GM18508 (cell line): ENCODE data around the gene TK2.
"Not testable (repeated sequence)": the region's sequence is repeated elsewhere in the genome, so short reads cannot be mapped to it uniquely, and the experiment has no call there.

Experiments used
- ATAC-seq: cut with Tn5 transposase; IDR thresholded peaks from one replicate; pipeline ENCODE4 v1.9.1; 2021; ENCODE audit warnings: moderate number of reproducible peaks; ENCODE audit not compliant: insufficient read depth, unreplicated experiment

Gene TK2

DNA sequence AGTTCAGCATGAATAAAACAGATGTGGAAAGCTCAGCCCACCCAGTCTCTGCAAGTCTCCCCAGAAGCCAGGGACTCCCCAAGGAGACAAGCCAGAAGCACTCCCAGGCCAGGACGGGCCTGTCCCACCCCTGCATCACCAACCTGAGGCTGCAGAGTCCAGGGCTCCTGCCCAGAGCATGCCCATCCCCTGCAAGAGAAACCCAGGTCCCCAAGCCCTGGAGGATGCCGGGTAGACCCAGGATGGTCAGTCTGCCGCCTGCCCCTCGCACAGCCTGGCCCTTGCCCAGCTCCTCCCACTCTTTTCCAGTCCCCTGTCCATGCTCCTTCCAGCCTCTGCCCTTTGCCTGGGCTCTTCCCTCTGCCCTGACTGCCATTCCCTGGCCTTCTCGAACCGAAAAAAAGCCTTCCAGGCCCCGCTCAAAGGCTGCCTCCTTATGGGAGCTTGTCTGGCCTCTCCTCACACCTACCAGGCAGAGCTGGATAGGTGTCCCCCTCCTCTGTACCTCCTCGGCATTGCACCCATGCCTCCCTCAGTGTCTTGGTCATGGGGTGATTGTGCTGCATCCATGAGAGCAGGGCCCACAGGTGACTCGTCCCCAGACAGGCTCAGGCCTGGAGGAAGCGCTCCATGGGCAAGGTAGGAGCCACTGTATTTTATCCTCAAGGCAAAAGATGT, 78.1 kb downstream of the TK2 start:
- no peak for ATAC-seq

DNA sequence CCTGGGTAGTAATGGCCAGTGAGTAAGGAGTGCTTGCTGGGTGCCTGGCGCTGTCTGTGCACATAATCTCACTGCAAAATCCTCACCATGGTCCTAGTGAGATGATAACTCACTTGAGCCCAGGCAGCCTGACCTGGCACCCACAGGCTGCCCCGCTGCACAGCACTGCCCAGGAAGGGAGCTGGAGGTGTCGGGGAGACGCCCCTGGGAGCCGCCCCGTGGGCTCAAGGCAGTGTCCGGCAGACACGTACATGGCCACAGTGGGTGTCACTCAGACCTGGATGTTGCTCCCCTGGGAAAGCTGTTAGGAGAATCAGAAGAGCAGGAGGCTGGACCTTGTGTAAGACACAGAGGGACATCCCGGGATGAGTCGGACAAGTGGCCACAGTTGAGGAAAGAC, 78.7 kb downstream of the TK2 start:
- ATAC-seq: no peak

DNA sequence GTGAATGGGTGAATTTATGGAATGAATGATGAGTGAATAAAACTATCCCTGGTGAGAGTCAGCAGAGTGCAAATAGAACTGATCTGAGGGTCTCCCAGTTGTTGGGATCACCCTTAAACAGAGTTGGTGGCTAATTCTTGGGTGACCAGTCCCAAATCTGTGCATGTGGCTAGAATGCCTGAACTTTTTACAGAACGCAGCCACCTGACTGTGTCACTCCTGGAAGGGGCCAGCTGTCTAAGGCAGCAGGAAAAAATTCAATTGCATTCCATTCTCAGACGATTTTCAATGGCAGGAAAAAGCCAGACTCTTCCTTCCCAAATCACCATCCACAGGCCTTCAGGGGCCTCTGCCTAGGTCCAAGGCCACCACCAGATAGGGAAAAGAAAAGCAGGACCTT, 79.4 kb downstream of the TK2 start:
- ATAC-seq: no peak

DNA sequence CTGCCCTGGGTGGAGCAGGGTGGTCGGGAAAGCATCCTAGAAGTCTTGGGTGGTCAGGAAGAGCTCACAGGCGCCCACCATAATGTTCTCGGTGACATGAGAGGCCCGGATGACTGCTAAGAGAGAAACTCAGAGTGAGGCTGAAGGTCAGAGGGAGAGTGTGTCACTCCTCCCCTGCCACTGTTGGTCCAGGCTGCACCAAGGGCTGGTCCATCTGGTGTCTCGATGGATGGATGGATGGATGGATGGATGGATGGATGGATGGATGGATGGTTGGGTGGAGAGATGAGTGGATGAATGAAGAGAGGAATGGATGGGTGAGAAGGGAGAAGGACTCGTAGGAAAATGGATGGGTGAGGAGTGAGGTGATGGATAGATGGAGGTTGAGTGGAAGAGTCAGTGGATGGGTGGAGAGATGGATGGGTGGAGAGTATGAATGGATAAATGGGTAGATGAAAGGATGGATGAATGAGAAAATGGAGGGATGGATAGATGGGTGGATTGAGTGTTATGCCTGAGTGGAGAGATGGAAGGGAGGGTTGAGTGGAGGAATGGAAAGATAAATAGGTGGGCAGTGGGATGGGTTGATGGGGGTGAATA, 79.9 kb downstream of the TK2 start:
- ATAC-seq: no peak

DNA sequence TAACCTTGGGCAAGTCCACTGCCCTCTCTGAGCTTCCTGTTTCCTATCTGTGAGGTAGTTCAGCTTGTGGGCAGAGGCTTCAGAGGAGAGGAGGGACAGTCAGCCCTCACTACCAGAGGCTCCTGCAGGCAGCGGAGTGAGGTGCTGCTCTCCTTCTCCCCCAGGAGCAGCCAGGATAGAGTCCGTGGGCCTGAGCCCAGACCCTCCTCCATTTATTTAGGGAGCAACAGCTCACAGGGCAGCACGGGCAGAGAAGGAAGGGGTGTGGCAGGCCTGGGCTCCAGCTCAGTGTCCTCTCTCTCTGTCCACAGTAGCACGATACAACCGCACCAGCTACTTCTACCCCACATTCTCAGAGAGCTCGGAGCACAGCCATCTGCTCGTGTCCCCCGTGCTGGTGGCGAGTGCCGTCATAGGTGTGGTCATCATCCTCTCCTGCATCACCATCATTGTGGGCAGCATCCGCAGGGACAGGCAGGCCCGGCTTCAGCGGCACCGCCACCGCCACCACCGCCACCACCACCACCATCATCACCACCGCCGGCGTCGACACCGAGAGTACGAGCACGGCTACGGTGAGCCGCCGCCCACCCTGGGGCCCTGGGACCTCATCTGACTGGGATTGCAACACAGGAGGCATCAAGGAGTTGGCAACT, 80.5 kb downstream of the TK2 start:
- ATAC-seq: no peak

DNA sequence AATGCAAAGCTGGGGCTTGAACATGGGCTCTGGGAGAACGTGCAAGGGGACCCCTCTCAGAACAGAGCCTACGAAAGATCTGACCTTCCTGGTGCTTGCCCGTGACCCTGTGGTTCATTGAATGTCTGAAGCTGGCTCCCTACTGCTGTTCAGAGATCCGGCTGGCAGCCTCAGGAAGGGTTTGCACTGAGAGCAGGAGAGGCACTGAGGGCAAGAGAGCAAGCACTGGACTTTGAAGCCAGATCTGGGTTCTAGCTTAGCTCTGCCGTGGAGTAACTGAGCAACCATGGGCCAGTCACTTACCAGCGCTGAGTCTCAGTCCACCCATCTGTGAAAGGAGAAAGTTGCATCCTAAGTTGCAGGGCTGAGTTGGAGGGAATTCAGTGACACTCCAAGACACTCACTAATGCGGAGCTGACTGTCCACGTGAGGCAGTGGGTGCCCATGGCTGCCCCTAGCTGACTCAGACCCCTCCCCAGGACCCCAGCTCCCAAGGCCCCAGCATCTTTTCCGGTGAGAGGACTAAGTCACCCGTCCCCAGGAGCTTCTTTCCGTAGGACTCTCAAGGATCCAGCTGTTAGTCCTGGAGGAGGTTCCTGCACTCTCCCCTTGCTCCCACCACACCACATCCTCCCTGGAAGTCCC, 81.5 kb downstream of the TK2 start:
- no peak for ATAC-seq

DNA sequence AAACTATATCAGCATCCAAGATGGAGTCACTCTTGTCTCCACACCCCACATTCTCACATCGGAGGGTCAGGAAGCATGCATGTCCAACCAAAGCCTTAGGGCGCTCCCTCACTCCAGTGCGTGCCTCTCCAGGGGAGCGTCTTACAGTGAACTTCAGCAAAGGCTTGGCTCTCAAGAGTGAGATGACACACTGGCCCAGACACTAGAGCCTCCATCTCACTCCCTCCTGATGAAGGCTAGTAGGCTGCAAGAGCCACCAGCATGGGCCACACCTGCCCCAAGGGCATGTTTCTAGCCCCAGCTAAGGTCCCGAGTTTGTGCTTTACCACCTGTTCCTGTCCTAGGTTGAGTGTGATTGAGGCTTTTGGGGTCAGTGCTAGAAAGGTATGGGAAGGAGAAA, 82.3 kb downstream of the TK2 start:
- ATAC-seq: no peak

DNA sequence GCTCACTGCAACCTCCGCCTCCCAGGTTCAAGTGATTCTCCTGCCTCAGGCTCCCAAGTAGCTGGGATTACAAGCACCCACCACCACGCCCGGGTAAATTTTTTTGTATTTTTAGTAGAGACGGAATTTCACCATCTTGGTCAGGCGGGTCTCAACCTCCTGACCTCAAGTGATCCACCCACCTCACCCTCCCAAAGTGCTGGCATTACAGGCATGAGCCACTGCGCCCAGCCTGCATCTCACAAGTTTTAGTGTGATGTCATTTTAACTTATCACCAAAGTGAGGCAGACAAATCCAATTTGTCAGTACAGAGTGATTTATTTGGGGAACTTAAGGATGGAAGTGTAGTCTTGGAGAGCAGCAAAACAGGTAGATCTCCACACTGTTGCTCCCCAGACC, 83.3 kb downstream of the TK2 start:
- not testable (repeated sequence) for ATAC-seq

DNA sequence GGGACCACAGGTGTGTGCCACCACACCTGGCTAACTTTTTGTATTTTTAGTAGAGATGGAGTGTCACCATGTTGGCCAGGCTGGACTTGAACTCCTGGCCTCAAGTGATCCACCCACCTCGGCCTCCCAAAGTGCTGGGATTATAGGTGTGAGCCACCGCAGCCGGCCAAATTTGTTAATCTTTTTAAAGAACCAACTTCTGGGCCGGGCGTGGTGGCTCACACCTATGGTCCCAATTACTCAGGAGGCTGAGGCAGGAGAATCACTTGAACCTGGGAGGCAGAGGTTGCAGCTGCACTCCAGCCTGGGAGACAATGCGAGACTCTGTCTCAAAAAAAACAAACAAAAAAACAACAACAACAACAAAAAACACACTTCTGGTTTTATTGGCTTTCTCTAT, 84.0 kb downstream of the TK2 start:
- not testable (repeated sequence) for ATAC-seq

DNA sequence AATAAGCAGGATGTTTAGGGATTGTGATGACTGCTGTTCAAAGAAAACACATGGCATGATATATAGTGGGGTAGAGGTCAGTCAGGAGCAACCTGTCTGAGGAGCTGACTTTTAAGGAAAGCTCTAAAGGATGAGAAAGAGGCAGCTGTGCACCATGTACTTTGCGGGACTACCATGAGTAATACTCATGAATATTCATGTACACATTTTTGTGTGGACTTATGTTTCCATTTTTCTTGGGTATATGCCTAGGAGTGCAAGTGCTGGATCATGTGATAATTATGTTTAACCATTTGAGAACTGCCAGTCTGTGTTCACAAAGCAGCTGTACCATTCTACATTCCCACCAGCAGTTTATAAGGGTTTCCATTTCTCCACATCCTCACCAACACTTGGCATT, 87.0 kb downstream of the TK2 start:
- no peak for ATAC-seq

DNA sequence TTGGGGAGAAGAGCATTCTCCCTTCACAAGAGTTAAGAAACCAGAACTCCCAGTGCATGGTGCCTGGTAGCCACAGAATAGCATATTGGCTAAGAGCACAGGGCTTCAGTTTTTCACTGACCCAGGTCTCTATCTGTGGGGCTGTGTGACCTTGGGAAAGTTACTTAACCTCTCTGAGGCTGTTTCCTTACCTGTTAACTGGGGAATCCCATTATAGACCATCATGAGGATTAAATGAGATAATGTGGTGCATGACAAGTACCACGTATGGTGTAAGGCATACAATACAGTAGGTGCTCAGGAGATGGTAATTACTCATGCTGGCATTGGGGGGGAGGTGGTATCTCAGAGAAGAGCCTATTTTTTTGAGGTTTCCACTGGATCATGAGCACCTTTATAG, 89.2 kb downstream of the TK2 start:
- no peak for ATAC-seq

DNA sequence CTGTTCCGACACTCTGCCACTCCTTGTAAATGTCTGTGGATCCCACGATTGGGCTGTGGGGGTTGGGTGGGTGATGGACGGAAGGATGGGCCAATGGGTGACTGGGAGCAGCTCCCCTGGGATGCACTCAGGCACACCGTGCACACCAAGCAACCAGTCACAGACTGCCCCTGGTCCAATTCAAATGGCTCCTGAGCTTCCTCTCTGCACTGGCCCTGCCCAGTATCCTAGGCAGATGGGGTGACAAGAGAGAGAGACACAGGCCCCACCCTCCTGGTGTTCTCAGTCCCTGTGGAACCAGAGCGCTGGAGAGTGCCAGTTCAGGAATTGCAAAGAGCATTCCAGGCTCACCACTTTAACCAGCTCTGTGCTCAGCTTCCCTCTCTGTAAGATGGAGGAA, 90.0 kb downstream of the TK2 start:
- no peak for ATAC-seq

DNA sequence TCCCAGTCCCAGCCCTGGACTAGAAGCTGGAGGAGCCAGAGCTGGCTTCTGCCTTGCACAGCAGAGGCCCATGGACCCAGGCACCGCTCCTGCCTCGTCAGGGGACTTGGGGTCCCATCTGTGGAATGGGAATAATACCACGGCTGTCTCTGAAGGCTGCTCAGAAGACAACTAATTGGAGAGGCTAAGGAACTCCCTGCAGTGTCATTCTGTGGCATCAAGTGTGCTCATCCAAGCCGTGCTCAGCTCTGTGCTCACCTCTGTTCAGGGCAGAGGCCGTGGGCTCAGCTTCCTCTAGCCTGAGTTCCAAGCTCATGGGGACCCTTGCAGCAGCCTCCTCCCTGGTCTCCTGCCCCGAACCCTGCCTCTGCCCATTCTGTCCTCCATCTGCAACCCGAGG, 91.1 kb downstream of the TK2 start:
- ATAC-seq: no peak

DNA sequence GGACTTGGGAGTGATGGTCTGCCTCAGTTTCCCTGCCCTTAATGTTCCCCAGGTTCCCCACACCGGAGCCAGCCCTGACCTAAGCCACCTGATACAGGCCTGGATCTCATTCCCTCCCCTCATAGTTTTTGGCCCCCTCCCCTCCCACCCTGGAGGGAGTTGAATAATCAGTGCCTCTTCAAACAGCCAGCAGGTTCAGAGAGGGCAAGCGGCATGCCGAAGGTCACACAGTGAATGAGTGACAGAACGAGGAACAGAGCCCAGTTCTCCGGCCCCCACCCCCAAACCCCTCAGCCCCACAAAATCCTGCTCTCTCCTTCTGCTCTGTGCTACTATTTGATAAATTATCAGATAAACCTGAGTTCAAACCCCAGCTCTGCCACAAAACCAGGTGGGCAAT, 91.6 kb downstream of the TK2 start:
- ATAC-seq: no peak
